ENCODE data around the gene RPP25.
"Not testable (repeated sequence)": the region's sequence is repeated elsewhere in the genome, so short reads cannot be mapped to it uniquely, and the experiment has no call there.

The RPP25 gene

DNA sequence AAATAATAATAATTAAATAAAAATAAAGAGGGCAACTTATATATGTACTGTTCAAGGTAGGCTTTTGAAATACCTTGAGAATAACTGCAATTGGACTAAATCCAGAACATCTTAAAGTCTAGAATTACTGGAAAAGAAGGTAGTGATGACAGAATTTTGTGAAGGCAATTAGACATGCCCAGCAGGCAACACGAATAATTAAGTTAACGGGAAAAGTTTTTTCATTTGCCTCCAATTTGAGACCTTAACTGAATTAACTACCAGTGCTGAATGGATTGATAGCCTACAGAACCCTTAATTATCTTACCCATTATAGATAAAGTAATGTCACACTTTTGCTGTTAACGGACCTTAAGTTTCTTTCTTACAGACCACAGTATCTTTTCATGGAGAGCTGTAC, 32.0 kb downstream of the RPP25 start:
- peaks cover 32% of the 10 kb centered on the region for H3K79me2 ChIP-seq (ENCODE audit: insufficient read depth, low read length)
- no peaks in the 10 kb centered on the region for H3K9me3 ChIP-seq (ENCODE audit: insufficient read depth, low read length)
- H3K4me3 ChIP-seq (ENCODE audit: insufficient read depth, low read length, poor library complexity, severe bottlenecking), result no peak overlapping the region
- no peak overlapping the region for H3K27ac ChIP-seq (ENCODE audit: low read depth, low read length)
- no peak overlapping the region for H3K9ac ChIP-seq (ENCODE audit: low read length)
- no peaks in the 10 kb centered on the region for H3K27me3 ChIP-seq (ENCODE audit: low read length)
- peaks cover 7% of the 10 kb centered on the region; the same call in 1 of the 2 replicates for H3F3A ChIP-seq (ENCODE audit: insufficient read depth)
- TF ChIP-seq CTCF (IDR thresholded peaks at IDR 0.05; ENCODE audit: insufficient read depth, low read length, poor library complexity, severe bottlenecking) (no peak), EZH2phosphoT487 (conservative IDR thresholded peaks at IDR 0.05; ENCODE audit: low read length) (no peak)
- no peak overlapping the region for H3K4me2 ChIP-seq (ENCODE audit: low read depth, low read length, poor library complexity, severe bottlenecking)
- no peak overlapping the region for H2AFZ ChIP-seq (ENCODE audit: low read depth, low read length, severe bottlenecking)
- peaks cover 10% of the 10 kb centered on the region; the same call in 1 of the 2 replicates for H4K20me1 ChIP-seq (ENCODE audit: low read depth, low read length)
- peaks cover 33% of the 10 kb centered on the region for H3K36me3 ChIP-seq (ENCODE audit: low read length)
- H3K9me2 ChIP-seq (replicated peaks; ENCODE audit: insufficient read depth, low read length), result no peaks in the 10 kb centered on the region

DNA sequence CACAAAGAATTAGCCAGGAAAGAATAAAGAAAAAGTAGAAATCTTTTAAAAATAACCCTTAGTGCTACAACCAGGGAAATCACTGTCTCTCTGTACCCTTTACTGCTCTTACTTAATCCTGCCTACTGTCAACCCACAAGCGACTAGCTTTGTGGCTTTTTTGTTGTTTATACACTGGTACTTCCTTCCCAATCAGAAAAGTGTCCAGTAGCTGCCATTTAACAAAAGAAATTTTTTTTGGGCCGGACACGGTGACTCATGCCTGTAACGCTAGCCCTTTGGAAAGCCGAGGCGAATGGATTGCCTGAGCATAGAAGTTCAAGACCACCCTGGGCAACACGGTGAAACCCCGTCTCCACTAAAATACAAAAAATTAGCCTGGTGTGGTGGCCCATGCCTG, 36.1 kb downstream of the RPP25 start:
- Histone ChIP-seq H4K20me1 (ENCODE audit: low read depth, low read length) (no peaks in the 10 kb centered on the region), H3K27me3 (ENCODE audit: low read length) (no peaks in the 10 kb centered on the region), H3K4me3 (ENCODE audit: insufficient read depth, low read length, poor library complexity, severe bottlenecking) (no peak overlapping the region), H3K9ac (ENCODE audit: low read length) (no peak overlapping the region), H2AFZ (ENCODE audit: low read depth, low read length, severe bottlenecking) (no peak overlapping the region), H3K27ac (ENCODE audit: low read depth, low read length) (no peak overlapping the region), H3F3A (ENCODE audit: insufficient read depth) (0 out of 2 replicates have a peak, but pooled peaks cover 3% of the 10 kb centered on the region), H3K36me3 (ENCODE audit: low read length) (peaks cover 25% of the 10 kb centered on the region; the same call in 1 of the 2 replicates), H3K79me2 (ENCODE audit: insufficient read depth, low read length) (0 out of 2 replicates have a peak, but pooled peaks cover 4% of the 10 kb centered on the region), H3K4me2 (ENCODE audit: low read depth, low read length, poor library complexity, severe bottlenecking) (no peak overlapping the region), H3K9me3 (ENCODE audit: insufficient read depth, low read length) (no peaks in the 10 kb centered on the region), H3K9me2 (replicated peaks; ENCODE audit: insufficient read depth, low read length) (no peaks in the 10 kb centered on the region)
- TF ChIP-seq CTCF (IDR thresholded peaks at IDR 0.05; ENCODE audit: insufficient read depth, low read length, poor library complexity, severe bottlenecking) (no peak), EZH2phosphoT487 (conservative IDR thresholded peaks at IDR 0.05; ENCODE audit: low read length) (no peak)

- no peaks in the 10 kb centered on the region for H3K79me2 ChIP-seq (ENCODE audit: insufficient read depth, low read length)
- H2AFZ ChIP-seq (ENCODE audit: low read depth, low read length, severe bottlenecking), result no peak overlapping the region
- no peak for TF ChIP-seq EZH2phosphoT487 (conservative IDR thresholded peaks at IDR 0.05; ENCODE audit: low read length)
- H3K9me3 ChIP-seq (ENCODE audit: insufficient read depth, low read length), result no peaks in the 10 kb centered on the region
- H3K9me2 ChIP-seq (replicated peaks; ENCODE audit: insufficient read depth, low read length), result no peaks in the 10 kb centered on the region
- no peak overlapping the region for H3K4me2 ChIP-seq (ENCODE audit: low read depth, low read length, poor library complexity, severe bottlenecking)
- H3K27me3 ChIP-seq (ENCODE audit: low read length), result no peaks in the 10 kb centered on the region
- no peak overlapping the region for H3K27ac ChIP-seq (ENCODE audit: low read depth, low read length)
- H4K20me1 ChIP-seq (ENCODE audit: low read depth, low read length), result no peaks in the 10 kb centered on the region
- H3K36me3 ChIP-seq (ENCODE audit: low read length), result peaks cover 25% of the 10 kb centered on the region; the same call in 1 of the 2 replicates
- no peak overlapping the region for H3K9ac ChIP-seq (ENCODE audit: low read length)
- H3K4me3 ChIP-seq (ENCODE audit: insufficient read depth, low read length, poor library complexity, severe bottlenecking), result no peak overlapping the region
- H3F3A ChIP-seq (ENCODE audit: insufficient read depth), result peaks cover 5% of the 10 kb centered on the region; the same call in 1 of the 2 replicates
Measured at GRCh38 chr15:74917676-74918075, 38.9 kb downstream of the RPP25 start.

- not testable (repeated sequence) for H3K4me3 ChIP-seq (ENCODE audit: insufficient read depth, low read length, poor library complexity, severe bottlenecking); H3F3A ChIP-seq (ENCODE audit: insufficient read depth); H3K9me2 ChIP-seq (replicated peaks; ENCODE audit: insufficient read depth, low read length); H3K79me2 ChIP-seq (ENCODE audit: insufficient read depth, low read length); H2AFZ ChIP-seq (ENCODE audit: low read depth, low read length, severe bottlenecking); H3K27ac ChIP-seq (ENCODE audit: low read depth, low read length); H3K4me2 ChIP-seq (ENCODE audit: low read depth, low read length, poor library complexity, severe bottlenecking); H3K9ac ChIP-seq (ENCODE audit: low read length); H3K27me3 ChIP-seq (ENCODE audit: low read length); H4K20me1 ChIP-seq (ENCODE audit: low read depth, low read length); H3K9me3 ChIP-seq (ENCODE audit: insufficient read depth, low read length)
- H3K36me3 ChIP-seq (ENCODE audit: low read length), result peaks cover 14% of the 10 kb centered on the region; the same call in 1 of the 2 replicates
Measured at GRCh38 chr15:74913799-74914198, 42.8 kb downstream of the RPP25 start.
